ENCODE results near the gene PRMT1.
A peak's percentile ranks its signal among the peaks of the same experiment; 100 is the strongest.

The PRMT1 gene

DNA sequence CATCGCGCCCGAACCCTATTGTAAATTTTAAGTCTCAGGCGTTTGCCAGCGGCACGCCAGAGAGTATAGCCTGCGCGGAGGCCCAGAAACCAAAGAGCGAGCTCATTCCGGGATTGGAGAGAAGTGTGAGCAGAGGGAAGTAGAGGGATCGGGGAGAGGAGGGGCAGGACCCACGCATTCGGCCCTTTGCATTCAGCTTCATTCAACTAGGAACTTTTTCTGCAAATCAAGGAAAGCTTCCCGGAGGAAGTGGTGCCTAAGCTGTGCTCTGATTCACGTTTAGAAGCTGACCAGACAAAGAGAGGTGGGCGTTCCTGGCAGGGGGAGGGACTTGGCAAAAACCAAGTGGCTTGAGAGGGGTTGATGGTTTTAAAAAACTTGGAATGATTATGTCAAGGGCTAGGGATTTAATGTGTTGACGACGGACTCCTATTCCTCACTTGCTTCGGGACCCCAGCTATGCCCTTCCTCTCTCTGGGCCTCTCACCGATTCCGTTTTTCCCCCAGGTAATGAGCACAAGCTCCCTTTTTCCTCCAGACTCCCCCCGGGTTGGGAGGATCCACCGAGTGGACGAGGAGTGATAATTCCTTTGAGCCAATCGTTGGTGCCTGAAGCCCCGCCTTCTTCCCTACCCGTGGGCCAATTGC, 811 bp upstream of the PRMT1 start:
- TF ChIP-seq, protein P1, sequence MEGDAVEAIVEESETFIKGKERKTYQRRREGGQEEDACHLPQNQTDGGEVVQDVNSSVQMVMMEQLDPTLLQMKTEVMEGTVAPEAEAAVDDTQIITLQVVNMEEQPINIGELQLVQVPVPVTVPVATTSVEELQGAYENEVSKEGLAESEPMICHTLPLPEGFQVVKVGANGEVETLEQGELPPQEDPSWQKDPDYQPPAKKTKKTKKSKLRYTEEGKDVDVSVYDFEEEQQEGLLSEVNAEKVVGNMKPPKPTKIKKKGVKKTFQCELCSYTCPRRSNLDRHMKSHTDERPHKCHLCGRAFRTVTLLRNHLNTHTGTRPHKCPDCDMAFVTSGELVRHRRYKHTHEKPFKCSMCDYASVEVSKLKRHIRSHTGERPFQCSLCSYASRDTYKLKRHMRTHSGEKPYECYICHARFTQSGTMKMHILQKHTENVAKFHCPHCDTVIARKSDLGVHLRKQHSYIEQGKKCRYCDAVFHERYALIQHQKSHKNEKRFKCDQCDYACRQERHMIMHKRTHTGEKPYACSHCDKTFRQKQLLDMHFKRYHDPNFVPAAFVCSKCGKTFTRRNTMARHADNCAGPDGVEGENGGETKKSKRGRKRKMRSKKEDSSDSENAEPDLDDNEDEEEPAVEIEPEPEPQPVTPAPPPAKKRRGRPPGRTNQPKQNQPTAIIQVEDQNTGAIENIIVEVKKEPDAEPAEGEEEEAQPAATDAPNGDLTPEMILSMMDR (IDR thresholded peaks at IDR 0.05; ENCODE audit: low read depth, low read length): no peak
- peak overlapping the region; percentile 51 for H3K4me3 ChIP-seq (ENCODE audit: low read depth, low read length)

DNA sequence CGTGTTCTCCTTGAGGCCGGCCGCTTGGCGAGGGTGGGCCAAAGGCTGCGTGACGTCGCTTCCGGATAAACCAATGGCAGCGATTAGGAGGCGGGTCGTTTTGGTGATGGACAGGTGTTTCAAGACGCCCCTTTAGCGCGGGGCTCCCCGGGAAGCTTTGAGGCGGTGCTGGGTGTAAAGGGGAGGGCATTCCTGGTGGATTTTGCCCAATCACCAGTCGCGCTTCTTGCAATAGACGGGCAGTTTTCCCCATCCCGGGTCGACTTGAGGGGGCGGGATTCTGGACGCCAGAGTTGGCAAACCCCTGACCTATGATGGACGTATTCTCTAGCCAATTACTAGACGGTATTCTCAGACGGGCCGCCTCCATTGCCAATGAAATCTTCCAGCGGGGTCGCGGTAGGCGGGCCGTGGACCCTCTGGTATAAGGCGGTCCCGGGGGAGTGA, 264 bp upstream of the PRMT1 start:
- TF ChIP-seq, protein P1 (IDR thresholded peaks at IDR 0.05; ENCODE audit: low read depth, low read length): no peak
- H3K4me3 ChIP-seq (ENCODE audit: low read depth, low read length): peak overlapping the region; percentile 100

DNA sequence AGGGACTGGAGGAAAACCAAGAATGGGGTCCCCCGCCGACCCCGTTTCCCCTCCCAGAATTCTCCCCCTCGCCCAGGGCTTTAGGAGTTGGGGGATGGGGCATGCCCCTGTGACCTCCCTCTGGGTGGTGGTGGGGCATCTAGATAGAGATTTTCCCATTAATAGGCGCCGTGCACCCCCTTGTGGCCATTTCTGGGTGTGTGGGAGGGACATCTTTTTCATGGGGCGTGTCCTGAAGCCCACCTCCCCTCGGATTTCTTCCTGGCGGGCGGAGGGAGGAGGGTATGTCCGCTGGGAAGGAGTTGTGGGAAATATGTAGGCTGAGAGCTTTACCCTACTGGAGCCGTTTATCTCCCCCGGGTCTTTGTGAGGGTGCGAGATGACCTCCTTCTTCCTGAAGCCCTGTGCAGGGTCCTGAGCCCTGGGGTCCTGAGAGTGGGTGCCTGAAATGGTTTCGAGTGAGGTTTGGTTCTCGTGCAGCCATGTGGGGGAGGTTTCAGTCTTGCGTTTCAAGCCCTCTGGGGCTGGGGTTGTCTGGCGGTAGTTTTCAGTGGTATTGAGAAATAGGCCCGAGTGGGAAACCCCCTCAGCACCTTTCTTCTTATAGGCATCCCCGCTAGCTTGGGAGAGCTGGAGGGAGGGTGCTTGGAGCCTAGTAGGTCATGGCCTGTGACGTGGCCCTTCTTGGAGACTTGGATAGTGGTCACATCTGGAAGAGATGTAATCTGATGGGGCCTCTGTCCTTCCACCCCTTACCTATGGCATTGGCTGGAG, 1.0 kb downstream of the PRMT1 start:
- TF ChIP-seq, protein P1 (IDR thresholded peaks at IDR 0.05; ENCODE audit: low read depth, low read length): peak; percentile 61
- peak overlapping the region; percentile 100 for H3K4me3 ChIP-seq (ENCODE audit: low read depth, low read length)

DNA sequence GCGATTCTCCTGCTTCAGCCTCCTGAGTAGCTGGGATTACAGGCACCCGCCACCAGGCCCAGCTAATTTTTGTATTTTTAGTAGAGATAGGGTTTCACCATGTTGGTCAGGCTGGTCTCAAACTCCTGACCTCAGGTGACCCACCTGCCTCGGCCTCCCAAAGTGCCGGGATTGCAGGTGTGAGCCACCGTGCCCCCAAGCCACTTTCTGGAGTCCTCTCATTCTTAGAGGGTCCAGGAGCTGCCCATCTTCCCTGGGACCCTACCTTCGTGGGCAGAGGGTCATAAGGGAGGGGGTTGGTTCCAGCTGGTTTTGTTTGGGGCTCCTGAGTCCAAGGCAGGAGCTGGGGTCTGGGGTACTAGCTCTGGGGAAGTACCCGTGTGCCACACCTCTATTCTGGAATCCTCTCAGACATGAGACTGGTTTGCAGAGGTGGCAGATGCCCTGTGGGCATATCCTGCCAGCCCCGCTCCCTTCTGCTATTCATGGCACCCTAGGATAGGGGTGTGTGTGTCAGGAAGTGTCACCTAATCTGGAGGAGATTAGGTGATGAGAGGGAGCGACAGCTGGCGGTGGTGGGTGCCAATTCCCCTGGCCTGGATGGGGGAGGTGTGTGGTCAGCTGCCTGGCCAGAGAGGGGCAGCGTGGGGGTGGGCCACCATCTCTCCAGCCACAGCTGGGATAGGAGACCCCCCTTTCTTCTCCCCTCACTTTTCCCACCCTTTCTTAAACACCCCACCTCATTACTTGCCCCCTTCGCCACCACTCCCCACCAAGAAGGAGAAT, 2.1 kb downstream of the PRMT1 start:
- no peak overlapping the region for H3K4me3 ChIP-seq (ENCODE audit: low read depth, low read length)
- TF ChIP-seq, protein P1 (IDR thresholded peaks at IDR 0.05; ENCODE audit: low read depth, low read length): no peak

DNA sequence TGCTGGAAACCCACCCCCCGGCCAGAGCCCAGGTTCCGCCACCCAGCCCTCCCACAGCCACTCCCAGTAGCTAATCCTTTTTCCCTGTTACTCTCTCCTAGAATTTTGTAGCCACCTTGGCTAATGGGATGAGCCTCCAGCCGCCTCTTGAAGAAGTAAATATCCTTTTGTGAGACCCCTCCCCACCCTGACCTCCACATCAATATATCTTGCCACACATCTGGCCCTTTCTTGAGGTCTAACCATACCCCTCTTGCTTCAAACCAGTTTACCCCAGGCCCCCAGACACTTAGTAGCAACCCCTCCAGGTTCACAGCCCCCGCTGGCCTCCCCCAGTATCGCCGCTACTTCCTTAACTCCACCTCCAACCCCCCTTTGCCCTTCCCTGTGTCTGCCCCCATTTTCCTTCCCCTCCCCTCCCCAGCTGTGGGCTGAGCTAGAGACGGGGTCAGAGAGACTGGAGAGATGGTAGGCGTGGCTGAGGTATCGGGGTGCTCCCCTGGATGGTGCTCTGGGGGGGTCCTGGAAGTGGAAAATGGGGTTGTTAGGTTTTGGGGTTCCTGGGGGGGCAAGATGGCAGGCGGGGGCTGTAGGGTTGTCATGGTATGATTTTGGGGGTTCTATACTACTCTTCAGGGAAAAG, 2.8 kb downstream of the PRMT1 start:
- H3K4me3 ChIP-seq (ENCODE audit: low read depth, low read length): no peak overlapping the region
- TF ChIP-seq, protein P1 (IDR thresholded peaks at IDR 0.05; ENCODE audit: low read depth, low read length): no peak

DNA sequence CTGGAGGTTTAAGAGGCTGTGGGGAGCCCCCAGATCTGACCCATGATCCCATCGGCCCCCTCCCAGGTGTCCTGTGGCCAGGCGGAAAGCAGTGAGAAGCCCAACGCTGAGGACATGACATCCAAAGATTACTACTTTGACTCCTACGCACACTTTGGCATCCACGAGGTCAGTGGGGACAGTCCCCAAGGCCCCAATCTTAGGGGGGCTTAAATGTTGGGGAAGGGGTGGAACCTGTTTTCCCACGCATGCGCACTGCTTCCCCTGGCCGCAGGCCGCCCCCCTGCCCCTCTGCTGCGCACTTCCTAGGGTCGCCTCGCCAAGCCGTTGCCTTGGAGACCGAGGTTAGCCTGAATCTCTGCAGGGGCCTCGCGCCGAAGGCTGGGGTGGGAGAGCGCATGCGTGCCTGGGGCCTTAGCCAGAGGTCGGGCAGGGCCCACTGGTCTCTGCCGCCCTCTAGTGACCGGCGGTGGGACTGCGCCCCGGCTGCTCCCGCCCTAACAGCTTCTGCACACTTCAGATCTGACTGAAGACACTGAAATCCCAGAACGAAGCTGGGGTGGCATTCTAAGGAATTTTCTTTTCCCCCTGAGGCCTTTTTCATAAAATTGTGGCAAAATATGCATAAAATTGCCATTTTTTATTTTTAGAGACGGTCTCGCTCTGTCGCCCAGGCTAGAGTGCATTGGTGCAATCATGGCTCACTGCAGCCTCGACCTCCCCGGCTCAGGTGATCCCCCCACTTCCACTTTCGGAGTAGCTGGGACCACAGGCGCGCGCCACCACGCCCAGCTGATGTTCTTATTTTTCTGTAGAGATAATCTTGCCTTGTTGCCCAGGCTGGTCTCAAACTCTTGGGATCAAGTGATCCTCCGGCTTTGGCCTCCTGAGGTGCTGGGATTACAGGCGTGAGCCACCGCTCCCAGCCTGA, 3.6 kb downstream of the PRMT1 start:
- no peak overlapping the region for H3K4me3 ChIP-seq (ENCODE audit: low read depth, low read length)
- TF ChIP-seq, protein P1 (IDR thresholded peaks at IDR 0.05; ENCODE audit: low read depth, low read length): peak; percentile 99

Data from WI38 (cell line).